B cell (primary cell): ENCODE measurements around the gene SEC24D. TPM values are rescaled to one million over a fixed set of nuclear protein-coding genes. Genes with fewer than 3 reads are reported as not detected.

Experiments used
- ATAC-seq: fragments of 200-7000 bp; cut with Tn5 transposase; one replicate; pipeline ENCODE4 v1.10.0; 2021; ENCODE audit warnings: low read depth, mild to moderate bottlenecking, moderate number of reproducible peaks, moderate library complexity
- CTCF ChIA-PET: fragments of 350-600 bp; sonication (Branson Sonifier 250); formaldehyde crosslinking; loops from one replicate; lab custom pipeline; 2021; ENCODE audit warnings: antibody characterized with exemption, inconsistent platforms; lab: Charles Lee
- POLR2A ChIA-PET: fragments of 350-600 bp; sonication (Branson Sonifier 250); formaldehyde crosslinking; loops from one replicate; lab custom pipeline; 2021; ENCODE audit warnings: antibody characterized with exemption; lab: Charles Lee
- DNase-seq: peaks from one replicate; pipeline ENCODE4 v3.0.0; 2013
- H2AFZ ChIP-seq: 2 replicates; pipeline ENCODE4 v1.6.1; 2012; ENCODE audit warnings: mild to moderate bottlenecking, low read depth, low read length; ENCODE audit not compliant: insufficient read depth, poor library complexity, severe bottlenecking
- H3K27ac ChIP-seq, 2 donors: 1 replicate in 1 of 2; 2 replicates in 1 of 2; pipeline ENCODE4 v1.5.1; 2012 to 2013; ENCODE audit warnings: low read length in 2 of 2, mild to moderate bottlenecking in 2 of 2, moderate library complexity in 1 of 2
- H3K27me3 ChIP-seq, 4 experiments: fragments of 200-600 bp in 1 of 4; sonication (generic) in 1 of 4; replicated peaks in 1 of 4; 1 replicate in 2 of 4; 2 replicates in 2 of 4; pipeline versions ENCODE4 v1.6.1 to v1.7.0; 2013 to 2016; ENCODE audit warnings: low read length in 3 of 4, mild to moderate bottlenecking in 2 of 4, mixed read lengths in 1 of 4, moderate library complexity in 1 of 4; ENCODE audit not compliant: insufficient read depth in 4 of 4, control insufficient read depth in 3 of 4; ENCODE audit errors: control extremely low read depth in 1 of 4
- H3K36me3 ChIP-seq, 2 experiments: replicated peaks in 1 of 2; 1 replicate in 1 of 2; 2 replicates in 1 of 2; pipeline versions ENCODE4 v1.6.1 to v1.7.1; 2013; ENCODE audit warnings: low read length in 1 of 2; ENCODE audit not compliant: insufficient read depth in 2 of 2, control insufficient read depth in 1 of 2; ENCODE audit errors: control extremely low read depth in 1 of 2, extremely low read depth in 1 of 2
- H3K4me1 ChIP-seq, 2 donors: fragments of 200-600 bp in 1 of 2; sonication (generic) in 1 of 2; 1 replicate in 1 of 2; 2 replicates in 1 of 2; pipeline versions ENCODE4 v1.5.1 to v1.6.1; 2013 to 2017; ENCODE audit warnings: low read length in 2 of 2; ENCODE audit not compliant: control insufficient read depth in 2 of 2, insufficient read depth in 2 of 2
- H3K4me2 ChIP-seq: replicated peaks from 2 replicates; pipeline ENCODE3; 2012; ENCODE audit warnings: mild to moderate bottlenecking, low read depth, low read length; ENCODE audit not compliant: poor library complexity, severe bottlenecking
- H3K4me3 ChIP-seq, 5 experiments: fragments of 200-600 bp in 1 of 5; sonication (generic) in 1 of 5; 1 replicate in 3 of 5; 2 replicates in 2 of 5; pipeline versions ENCODE4 v1.5.1 to v1.7.0; 2011 to 2016; ENCODE audit warnings: low read length in 4 of 5, mild to moderate bottlenecking in 4 of 5, low read depth in 2 of 5, control low read depth in 1 of 5, moderate library complexity in 1 of 5; ENCODE audit not compliant: insufficient read depth in 1 of 5; ENCODE audit errors: control extremely low read depth in 1 of 5, extremely low read depth in 1 of 5
- H3K79me2 ChIP-seq: fragments of 200-600 bp; sonication (generic); one replicate; pipeline ENCODE4 v1.6.0; 2016; ENCODE audit warnings: low read length; ENCODE audit not compliant: control insufficient read depth, insufficient read depth
- H3K9ac ChIP-seq: fragments of 200-600 bp; sonication (generic); 2 replicates; pipeline ENCODE4 v1.6.1; 2017; ENCODE audit warnings: mild to moderate bottlenecking, low read length, moderate library complexity
- H3K9me3 ChIP-seq, 3 donors: one replicate each; pipeline versions ENCODE4 v1.6.1 to v1.7.1; 2013; ENCODE audit warnings: low read length in 2 of 3; ENCODE audit not compliant: control insufficient read depth in 2 of 3, insufficient read depth in 1 of 3; ENCODE audit errors: control extremely low read depth in 1 of 3
- H4K20me1 ChIP-seq: 2 replicates; pipeline ENCODE4 v1.6.0; 2012; ENCODE audit warnings: mild to moderate bottlenecking, low read length; ENCODE audit not compliant: insufficient read depth, control insufficient read depth, poor library complexity, severe bottlenecking
- H3K27ac Mint-ChIP-seq: one replicate; pipeline ENCODE4 v1.8.0; 2021; ENCODE audit warnings: mixed read lengths
- H3K27me3 Mint-ChIP-seq: one replicate; pipeline ENCODE4 v1.8.0; 2021; ENCODE audit warnings: mixed read lengths
- H3K4me1 Mint-ChIP-seq: one replicate; pipeline ENCODE4 v1.8.0; 2021; ENCODE audit warnings: mixed read lengths
- H3K4me3 Mint-ChIP-seq: one replicate; pipeline ENCODE4 v1.8.0; 2021; ENCODE audit warnings: mixed read lengths
- H3K9me3 Mint-ChIP-seq: one replicate; pipeline ENCODE4 v1.8.0; 2022; ENCODE audit warnings: mixed read lengths; ENCODE audit not compliant: insufficient read depth
- CTCF ChIP-seq: fragments of 200-600 bp; IDR thresholded peaks from one replicate; pipeline ENCODE4 v1.8.0; 2022; ENCODE audit warnings: antibody characterized with exemption, mild to moderate bottlenecking
- EZH2 ChIP-seq: IDR thresholded peaks from 2 replicates; pipeline ENCODE4 v1.6.1; 2012; ENCODE audit warnings: borderline replicate concordance, low read depth, mild to moderate bottlenecking, moderate library complexity, low read length; ENCODE audit not compliant: insufficient read depth, poor library complexity, severe bottlenecking
- WGBS: methylation state at CpG from one replicate; pipeline ENCODE4 v1.1.5; 2013; ENCODE audit warnings: missing lambda C conversion rate; ENCODE audit not compliant: insufficient coverage; 5-methylcytosine and 5-hydroxymethylcytosine counted together
- intact Hi-C: fragments of 100-400 bp; cut with micrococcal nuclease; formaldehyde crosslinking; loops from one replicate; pipeline ENCODE4 v1.10.0; 2022
- polyA plus RNA-seq: library from polyadenylated mRNA; depleted of rRNA; stranded (reverse); fragments of >200 nt; gene quantifications from 2 replicates; pipeline ENCODE4 v1.2.3, GENCODE V29; 2012
- total RNA-seq, 2 donors: library from RNA; stranded (reverse); fragments of 120-200 nt in 1 of 2; gene quantifications; 1 replicate in 1 of 2; 2 replicates in 1 of 2; pipeline versions ENCODE4 v1.2.3 to v1.2.4, GENCODE V29; 2013 to 2022

SEC24D gene
- total and polyA plus RNA-seq, 2 donors (not counting 1 experiment from before 2014, with no cell fraction given), result 7.1 to 15.8 TPM

DNA sequence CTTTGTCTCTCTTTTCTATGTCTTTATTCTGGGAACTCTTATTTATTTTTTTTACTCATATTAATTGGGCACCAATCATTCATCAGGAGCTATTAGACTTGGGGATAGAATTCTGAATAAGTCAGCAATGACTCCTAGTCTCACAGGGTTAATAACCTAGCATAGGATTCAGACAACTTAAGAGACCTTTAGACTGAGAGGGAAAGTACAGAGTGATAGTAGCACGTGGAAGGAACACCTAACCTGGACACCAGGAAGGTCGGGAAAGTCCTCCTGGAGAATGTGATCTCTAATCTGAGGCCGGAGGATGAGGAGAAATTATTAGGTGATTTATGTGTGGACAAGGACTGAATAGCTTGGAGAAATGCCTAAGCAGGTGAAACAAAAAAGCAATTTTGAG, 48.8 kb upstream of the SEC24D start:
- peaks cover 0 to 14% (median 9%) of the 10 kb centered on the region in 4 experiments for H3K27me3 ChIP-seq
- intact Hi-C loops, result no loop called here
- no peaks in the 10 kb centered on the region for H3K36me3 ChIP-seq
- no peaks in the 10 kb centered on the region for H3K9me3 Mint-ChIP-seq
- TF ChIP-seq EZH2 (no peak), CTCF (no peak)
- H3K79me2 ChIP-seq, result no peaks in the 10 kb centered on the region
- H2AFZ ChIP-seq, result no peak overlapping the region
- no peak overlapping the region for H3K4me3 Mint-ChIP-seq
- WGBS, result 91% methylated on average over 3 of the region's 3 CpGs
- no peak overlapping the region for H3K4me3 ChIP-seq
- no peak overlapping the region for H3K4me2 ChIP-seq
- H3K9ac ChIP-seq, result no peak overlapping the region
- DNase-seq, result no peak
- no peaks in the 10 kb centered on the region for H3K9me3 ChIP-seq
- peaks cover 13% of the 10 kb centered on the region for H3K4me1 Mint-ChIP-seq
- ChIA-PET CTCF (interaction anchor here (2.9 kb wide), 1 partner anchor 114 kb away, joined by 14 read pairs; no protein-coding TSS in a partner anchor), POLR2A (no interaction called here)
- ATAC-seq, result no peak
- H3K27ac Mint-ChIP-seq, result no peak overlapping the region
- peaks cover 8 to 11% of the 10 kb centered on the region in 2 donors for H3K4me1 ChIP-seq
- no peak overlapping the region for H3K27ac ChIP-seq
- no peaks in the 10 kb centered on the region for H4K20me1 ChIP-seq
- peaks cover 37% of the 10 kb centered on the region for H3K27me3 Mint-ChIP-seq

- no peak for TF ChIP-seq EZH2
- TF ChIP-seq CTCF, result no peak
- Histone ChIP-seq H3K4me1 (peaks cover 5 to 6% of the 10 kb centered on the region in 2 donors), H4K20me1 (no peaks in the 10 kb centered on the region), H3K36me3 (no peaks in the 10 kb centered on the region), H3K27ac (no peak overlapping the region), H3K9ac (no peak overlapping the region), H3K79me2 (no peaks in the 10 kb centered on the region), H3K4me2 (no peak overlapping the region), H2AFZ (no peak overlapping the region), H3K27me3 (peaks cover 0 to 8% (median 3%) of the 10 kb centered on the region in 4 experiments), H3K9me3 (no peaks in the 10 kb centered on the region), H3K4me3 (no peak overlapping the region)
- intact Hi-C loops, result no loop called here
- ChIA-PET POLR2A (no interaction called here), CTCF (interaction anchor here (1.8 kb wide), 1 partner anchor 10 kb away, joined by 4 read pairs; no protein-coding TSS in a partner anchor)
- Mint-ChIP-seq H3K4me1 (peaks cover 8% of the 10 kb centered on the region), H3K27me3 (peaks cover 35% of the 10 kb centered on the region), H3K27ac (no peak overlapping the region), H3K4me3 (no peak overlapping the region), H3K9me3 (peaks cover 2% of the 10 kb centered on the region)
- no peak for DNase-seq
- no CpG with 5 or more reads among the region's 1 CpG for WGBS
- no peak for ATAC-seq
These were observed 47.9 kb upstream of the SEC24D start for GRCh38 chr4:118883861-118884260.
